Calu3 (cell line): ENCODE results near the gene OPCML. TPM values are rescaled to one million over a fixed set of nuclear protein-coding genes. Genes with fewer than 3 reads are reported as not detected.

ENCODE experiments used
- BruUV-seq: library from RNA; stranded (reverse); fragments of 400-500 nt; replicated peaks from 2 replicates; lab custom pipeline; 2021; lab: Mats Ljungman, UMichigan
- CTCF ChIA-PET: fragments of 300-600 bp; sonication (Branson Sonifier 250); formaldehyde crosslinking; loops from one replicate; lab custom pipeline; 2022; ENCODE audit warnings: antibody characterized with exemption; lab: Charles Lee
- DNase-seq: peaks from one replicate; pipeline ENCODE4 v3.0.0; 2022
- H3K27ac Mint-ChIP-seq: one replicate; pipeline ENCODE4 v1.8.0; 2022; ENCODE audit warnings: mixed read lengths; ENCODE audit not compliant: unreplicated experiment
- H3K27me3 Mint-ChIP-seq: one replicate; pipeline ENCODE4 v1.8.0; 2022; ENCODE audit warnings: mixed read lengths; ENCODE audit not compliant: unreplicated experiment
- H3K36me3 Mint-ChIP-seq: one replicate; pipeline ENCODE4 v1.8.0; 2022; ENCODE audit warnings: mild to moderate bottlenecking, moderate library complexity, mixed read lengths; ENCODE audit not compliant: insufficient read depth, unreplicated experiment
- H3K4me1 Mint-ChIP-seq: one replicate; pipeline ENCODE4 v1.8.0; 2022; ENCODE audit warnings: mild to moderate bottlenecking, low read depth, mixed read lengths; ENCODE audit not compliant: unreplicated experiment
- H3K4me3 Mint-ChIP-seq: one replicate; pipeline ENCODE4 v1.8.0; 2022; ENCODE audit warnings: mild to moderate bottlenecking, low read depth, moderate library complexity, mixed read lengths; ENCODE audit not compliant: unreplicated experiment
- H3K9me3 Mint-ChIP-seq: one replicate; pipeline ENCODE4 v1.8.0; 2022; ENCODE audit warnings: low read depth, mixed read lengths; ENCODE audit not compliant: unreplicated experiment
- CTCF ChIP-seq: fragments of 200-600 bp; IDR thresholded peaks from one replicate; pipeline ENCODE4 v1.8.0; 2022; ENCODE audit warnings: antibody characterized with exemption; ENCODE audit not compliant: unreplicated experiment
- intact Hi-C: fragments of 100-400 bp; cut with micrococcal nuclease; formaldehyde crosslinking; loops from one replicate; pipeline ENCODE4 v1.10.0; 2022; ENCODE audit not compliant: unreplicated experiment
- total RNA-seq: library from RNA; stranded (reverse); gene quantifications from 2 replicates; pipeline ENCODE4 v1.2.3, GENCODE V29; 2022

OPCML gene
- total RNA-seq, 1 experiment from 2014 or later = not detected

- no TSS peak for BruUV-seq
- Mint-ChIP-seq H3K27ac (no peak overlapping the region), H3K36me3 (no peaks in the 10 kb centered on the region), H3K4me3 (no peak overlapping the region), H3K27me3 (no peaks in the 10 kb centered on the region), H3K9me3 (peaks cover 9% of the 10 kb centered on the region), H3K4me1 (no peaks in the 10 kb centered on the region)
- intact Hi-C loops = no loop called here
- TF ChIP-seq CTCF = no peak
- CTCF ChIA-PET = no interaction called here
- DNase-seq = no peak
Observed at GRCh38 chr11:132653237-132653636, 879.1 kb downstream of the OPCML start.

- DNase-seq = no peak
- H3K27me3 Mint-ChIP-seq = no peaks in the 10 kb centered on the region
- no peaks in the 10 kb centered on the region for H3K4me1 Mint-ChIP-seq
- H3K9me3 Mint-ChIP-seq = peaks cover 17% of the 10 kb centered on the region
- no peak overlapping the region for H3K27ac Mint-ChIP-seq
- CTCF ChIA-PET = no interaction called here
- no peak for TF ChIP-seq CTCF
- no peak overlapping the region for H3K4me3 Mint-ChIP-seq
- intact Hi-C loops = no loop called here
- no peaks in the 10 kb centered on the region for H3K36me3 Mint-ChIP-seq
- no TSS peak for BruUV-seq
Observed at GRCh38 chr11:132650969-132651720, 881.2 kb downstream of the OPCML start.

- Mint-ChIP-seq H3K27me3 (no peaks in the 10 kb centered on the region), H3K4me1 (no peaks in the 10 kb centered on the region), H3K4me3 (no peak overlapping the region), H3K27ac (no peak overlapping the region), H3K9me3 (peaks cover 20% of the 10 kb centered on the region), H3K36me3 (no peaks in the 10 kb centered on the region)
- CTCF ChIA-PET = no interaction called here
- no TSS peak for BruUV-seq
- DNase-seq = no peak
- TF ChIP-seq CTCF = no peak
- intact Hi-C loops = no loop called here
Observed at GRCh38 chr11:132649277-132649676, 883.0 kb downstream of the OPCML start.

GRCh38 chr11:132648851-132649250, 883.5 kb downstream of the OPCML start:
- no peaks in the 10 kb centered on the region for H3K36me3 Mint-ChIP-seq
- no peak for DNase-seq
- CTCF ChIA-PET = no interaction called here
- TF ChIP-seq CTCF = no peak
- H3K4me3 Mint-ChIP-seq = no peak overlapping the region
- H3K9me3 Mint-ChIP-seq = peaks cover 17% of the 10 kb centered on the region
- intact Hi-C loops = no loop called here
- no peak overlapping the region for H3K27ac Mint-ChIP-seq
- H3K4me1 Mint-ChIP-seq = no peaks in the 10 kb centered on the region
- H3K27me3 Mint-ChIP-seq = no peaks in the 10 kb centered on the region
- BruUV-seq = no TSS peak
